ENCODE results near the gene TBRG4.

The TBRG4 gene

GRCh38 chr7:45082831-45083331 is 28.6 kb downstream of the TBRG4 start:
- H3K4me3 ChIP-seq (ENCODE audit: insufficient read depth, low read depth, low read length): no peak overlapping the region
- no peak overlapping the region for H3K27ac ChIP-seq (ENCODE audit: insufficient read depth, low read depth, low read length, poor library complexity, severe bottlenecking)
- peaks cover 6% of the 10 kb centered on the region for H3K27me3 ChIP-seq (ENCODE audit: control insufficient read depth, insufficient read depth, low read length, poor library complexity, severe bottlenecking)
- 88 to 90% methylated on average over 10 of the region's 10 CpGs for WGBS, 2 experiments
- H3K4me1 ChIP-seq (ENCODE audit: control insufficient read depth, insufficient read depth, low read length): no peaks in the 10 kb centered on the region
- no peaks in the 10 kb centered on the region for H3K9me3 ChIP-seq (ENCODE audit: control insufficient read depth, low read length)
- no peaks in the 10 kb centered on the region for H3K36me3 ChIP-seq (ENCODE audit: control insufficient read depth, insufficient read depth, low read length)

- WGBS, 2 experiments: 92 to 93% methylated on average over 18 of the region's 18 CpGs
- Histone ChIP-seq H3K4me3 (ENCODE audit: insufficient read depth, low read depth, low read length) (no peak overlapping the region), H3K27me3 (ENCODE audit: control insufficient read depth, insufficient read depth, low read length, poor library complexity, severe bottlenecking) (no peaks in the 10 kb centered on the region), H3K27ac (ENCODE audit: insufficient read depth, low read depth, low read length, poor library complexity, severe bottlenecking) (no peak overlapping the region), H3K9me3 (ENCODE audit: control insufficient read depth, low read length) (no peaks in the 10 kb centered on the region), H3K36me3 (ENCODE audit: control insufficient read depth, insufficient read depth, low read length) (no peaks in the 10 kb centered on the region), H3K4me1 (ENCODE audit: control insufficient read depth, insufficient read depth, low read length) (no peaks in the 10 kb centered on the region)
Measured at GRCh38 chr7:45082031-45082830, 29.3 kb downstream of the TBRG4 start.

- H3K27ac ChIP-seq (ENCODE audit: insufficient read depth, low read depth, low read length, poor library complexity, severe bottlenecking): no peak overlapping the region
- no peaks in the 10 kb centered on the region for H3K9me3 ChIP-seq (ENCODE audit: control insufficient read depth, low read length)
- WGBS, 2 experiments: 96 to 97% methylated on average over 9 of the region's 9 CpGs
- H3K36me3 ChIP-seq (ENCODE audit: control insufficient read depth, insufficient read depth, low read length): no peaks in the 10 kb centered on the region
- no peak overlapping the region for H3K4me3 ChIP-seq (ENCODE audit: insufficient read depth, low read depth, low read length)
- H3K27me3 ChIP-seq (ENCODE audit: control insufficient read depth, insufficient read depth, low read length, poor library complexity, severe bottlenecking): no peaks in the 10 kb centered on the region
- no peaks in the 10 kb centered on the region for H3K4me1 ChIP-seq (ENCODE audit: control insufficient read depth, insufficient read depth, low read length)
Measured at GRCh38 chr7:45081670-45081974, 29.9 kb downstream of the TBRG4 start.

GRCh38 chr7:45080958-45081669 is 30.4 kb downstream of the TBRG4 start:
- Histone ChIP-seq H3K27ac (ENCODE audit: insufficient read depth, low read depth, low read length, poor library complexity, severe bottlenecking) (no peak overlapping the region), H3K36me3 (ENCODE audit: control insufficient read depth, insufficient read depth, low read length) (no peaks in the 10 kb centered on the region), H3K4me1 (ENCODE audit: control insufficient read depth, insufficient read depth, low read length) (no peaks in the 10 kb centered on the region), H3K4me3 (ENCODE audit: insufficient read depth, low read depth, low read length) (no peak overlapping the region), H3K27me3 (ENCODE audit: control insufficient read depth, insufficient read depth, low read length, poor library complexity, severe bottlenecking) (no peaks in the 10 kb centered on the region), H3K9me3 (ENCODE audit: control insufficient read depth, low read length) (no peaks in the 10 kb centered on the region)
- 95% methylated on average over 14 of the region's 14 CpGs for WGBS, 2 experiments

- no peaks in the 10 kb centered on the region for H3K9me3 ChIP-seq (ENCODE audit: control insufficient read depth, low read length)
- 90 to 92% methylated on average over 17 of the region's 17 CpGs for WGBS, 2 experiments
- H3K27me3 ChIP-seq (ENCODE audit: control insufficient read depth, insufficient read depth, low read length, poor library complexity, severe bottlenecking): no peaks in the 10 kb centered on the region
- H3K36me3 ChIP-seq (ENCODE audit: control insufficient read depth, insufficient read depth, low read length): peaks cover 3% of the 10 kb centered on the region
- H3K27ac ChIP-seq (ENCODE audit: insufficient read depth, low read depth, low read length, poor library complexity, severe bottlenecking): no peak overlapping the region
- no peak overlapping the region for H3K4me3 ChIP-seq (ENCODE audit: insufficient read depth, low read depth, low read length)
- no peaks in the 10 kb centered on the region for H3K4me1 ChIP-seq (ENCODE audit: control insufficient read depth, insufficient read depth, low read length)
Measured at GRCh38 chr7:45080265-45080957, 31.1 kb downstream of the TBRG4 start.

- Histone ChIP-seq H3K27me3 (ENCODE audit: control insufficient read depth, insufficient read depth, low read length, poor library complexity, severe bottlenecking) (no peaks in the 10 kb centered on the region), H3K4me1 (ENCODE audit: control insufficient read depth, insufficient read depth, low read length) (no peaks in the 10 kb centered on the region), H3K36me3 (ENCODE audit: control insufficient read depth, insufficient read depth, low read length) (peaks cover 3% of the 10 kb centered on the region), H3K4me3 (ENCODE audit: insufficient read depth, low read depth, low read length) (no peak overlapping the region), H3K27ac (ENCODE audit: insufficient read depth, low read depth, low read length, poor library complexity, severe bottlenecking) (no peak overlapping the region), H3K9me3 (ENCODE audit: control insufficient read depth, low read length) (no peaks in the 10 kb centered on the region)
- 91 to 92% methylated on average over 8 of the region's 8 CpGs for WGBS, 2 experiments
Measured at GRCh38 chr7:45078125-45078681, 33.3 kb downstream of the TBRG4 start.

GRCh38 chr7:45077579-45077978 is 33.9 kb downstream of the TBRG4 start:
- H3K9me3 ChIP-seq (ENCODE audit: control insufficient read depth, low read length): no peaks in the 10 kb centered on the region
- H3K27me3 ChIP-seq (ENCODE audit: control insufficient read depth, insufficient read depth, low read length, poor library complexity, severe bottlenecking): no peaks in the 10 kb centered on the region
- H3K36me3 ChIP-seq (ENCODE audit: control insufficient read depth, insufficient read depth, low read length): peaks cover 3% of the 10 kb centered on the region
- no peak overlapping the region for H3K27ac ChIP-seq (ENCODE audit: insufficient read depth, low read depth, low read length, poor library complexity, severe bottlenecking)
- 94% methylated on average over 9 of the region's 9 CpGs for WGBS, 2 experiments
- no peaks in the 10 kb centered on the region for H3K4me1 ChIP-seq (ENCODE audit: control insufficient read depth, insufficient read depth, low read length)
- no peak overlapping the region for H3K4me3 ChIP-seq (ENCODE audit: insufficient read depth, low read depth, low read length)

GRCh38 chr7:45076946-45077345 is 34.6 kb downstream of the TBRG4 start:
- Histone ChIP-seq H3K4me3 (ENCODE audit: insufficient read depth, low read depth, low read length) (no peak overlapping the region), H3K4me1 (ENCODE audit: control insufficient read depth, insufficient read depth, low read length) (no peaks in the 10 kb centered on the region), H3K9me3 (ENCODE audit: control insufficient read depth, low read length) (no peaks in the 10 kb centered on the region), H3K27me3 (ENCODE audit: control insufficient read depth, insufficient read depth, low read length, poor library complexity, severe bottlenecking) (no peaks in the 10 kb centered on the region), H3K27ac (ENCODE audit: insufficient read depth, low read depth, low read length, poor library complexity, severe bottlenecking) (no peak overlapping the region), H3K36me3 (ENCODE audit: control insufficient read depth, insufficient read depth, low read length) (peaks cover 3% of the 10 kb centered on the region)
- 92 to 97% methylated on average over 5 of the region's 5 CpGs for WGBS, 2 experiments

GRCh38 chr7:45075871-45076796 is 35.4 kb downstream of the TBRG4 start:
- Histone ChIP-seq H3K9me3 (ENCODE audit: control insufficient read depth, low read length) (no peaks in the 10 kb centered on the region), H3K4me1 (ENCODE audit: control insufficient read depth, insufficient read depth, low read length) (no peaks in the 10 kb centered on the region), H3K36me3 (ENCODE audit: control insufficient read depth, insufficient read depth, low read length) (peaks cover 3% of the 10 kb centered on the region), H3K4me3 (ENCODE audit: insufficient read depth, low read depth, low read length) (no peak overlapping the region), H3K27me3 (ENCODE audit: control insufficient read depth, insufficient read depth, low read length, poor library complexity, severe bottlenecking) (no peaks in the 10 kb centered on the region), H3K27ac (ENCODE audit: insufficient read depth, low read depth, low read length, poor library complexity, severe bottlenecking) (no peak overlapping the region)
- WGBS, 2 experiments: 94 to 96% methylated on average over 35 of the region's 35 CpGs
